Right lobe of liver (tissue), 6 donors: ENCODE measurements around the gene PJA2. TPM values are rescaled to one million over a fixed set of nuclear protein-coding genes. Genes with fewer than 3 reads are reported as not detected.
A peak's percentile ranks its signal among the peaks of the same experiment; 100 is the strongest.
"Not testable (repeated sequence)": the region's sequence is repeated elsewhere in the genome, so short reads cannot be mapped to it uniquely, and the experiment has no call there.

Source experiments
- ATAC-seq, 4 donors: fragments of 200-7000 bp; cut with Tn5 transposase; one replicate each; pipeline ENCODE4 v1.9.1; 2020; ENCODE audit warnings: mild to moderate bottlenecking in 4 of 4, moderate library complexity in 4 of 4
- DNase-seq, 3 donors: peaks; one replicate each; pipeline ENCODE4 v3.0.0-alpha.2; 2020
- H3K27ac ChIP-seq, 3 donors: fragments of 200-600 bp; one replicate each; pipeline ENCODE4 v1.8.0; 2022
- H3K27me3 ChIP-seq, 2 donors: fragments of 200-600 bp; one replicate each; pipeline ENCODE4 v1.8.0; 2022
- H3K36me3 ChIP-seq, 4 donors: fragments of 200-600 bp; sonication (generic) in 1 of 4; one replicate each; pipeline versions ENCODE4 v1.5.1 to v1.8.0; 2017 to 2022; ENCODE audit warnings: control low read depth in 1 of 4
- H3K4me1 ChIP-seq, 4 donors: fragments of 200-600 bp; sonication (generic) in 1 of 4; one replicate each; pipeline versions ENCODE4 v1.5.1 to v1.8.0; 2017 to 2022; ENCODE audit warnings: control low read depth in 1 of 4
- H3K4me3 ChIP-seq, 3 donors: fragments of 200-600 bp; one replicate each; pipeline ENCODE4 v1.8.0; 2022
- H3K9me3 ChIP-seq, 4 donors: fragments of 200-600 bp; sonication (generic) in 1 of 4; one replicate each; pipeline versions ENCODE4 v1.5.1 to v1.8.0; 2017 to 2022; ENCODE audit warnings: control low read depth in 1 of 4
- POLR2A ChIP-seq: fragments of 450-650 bp; IDR thresholded peaks from one replicate; pipeline ENCODE4 v1.6.1; 2017; ENCODE audit warnings: antibody characterized with exemption, mild to moderate bottlenecking
- WGBS: methylation state at CpG from one replicate; pipeline ENCODE4 v1.1.6; 2018; ENCODE audit warnings: low coverage, low lambda C conversion rate; ENCODE audit not compliant: insufficient coverage; ENCODE audit errors: missing lambda C conversion rate; 5-methylcytosine and 5-hydroxymethylcytosine counted together
- intact Hi-C, 2 donors: fragments of 100-400 bp; cut with DNase I; formaldehyde crosslinking; loops; one replicate each; pipeline versions ENCODE4 v1.11.2 to v1.14.1; 2022
- total RNA-seq, 6 experiments: library from RNA; depleted of rRNA in 2 of 6; stranded (reverse); fragments of >200 nt in 2 of 6; fragmentation: NEBNext Ultra II Directional in 3 of 6; extraction: Animal tissue kit (Norgen Biotek cat#: 25700) in 3 of 6; gene quantifications; one replicate each; pipeline versions ENCODE4 v1.1.0 to v1.2.4, GENCODE V29; 2016 to 2023
- TF ChIP-seq, protein P1 (sequence below), 4 donors: fragments of 200-600 bp in 3 of 4; fragments of 450-650 bp in 1 of 4; IDR thresholded peaks; one replicate each; pipeline versions ENCODE4 v1.5.1 to v1.8.0; 2016 to 2022; ENCODE audit warnings: antibody characterized with exemption in 4 of 4, mild to moderate bottlenecking in 2 of 4
- donor health status: DM: no; HTN: yes; CAD: no.
- donor health status: DM: no; HTN: no; CAD: no.
- donor health status: DM: no; HTN: no; CAD: no.
- donor health status: DM: no; HTN: yes; CAD: no.
- donor health status: DM: no; HTN: yes; CAD: no.

Gene PJA2
- total RNA-seq, 6 experiments from 2014 or later = 34.2 to 47.3 (median 40.8) TPM

DNA sequence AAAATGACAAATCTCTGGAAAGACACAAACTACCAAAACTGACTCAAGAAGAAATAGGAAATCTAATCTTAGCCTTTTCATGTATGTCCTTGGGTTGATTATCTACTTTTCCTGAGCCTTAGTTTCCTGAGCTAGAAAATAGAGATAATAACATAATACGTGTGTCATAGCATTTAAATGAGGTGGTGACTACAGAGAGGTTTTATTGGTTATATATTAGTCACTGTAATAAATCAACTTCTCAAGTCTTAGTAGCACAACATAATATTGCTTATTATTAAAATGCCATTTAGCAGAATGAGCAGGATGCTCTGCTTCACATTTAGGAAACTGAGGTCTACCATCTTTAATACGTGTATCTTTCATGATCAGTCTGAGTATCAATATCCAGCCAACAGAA lies 7.1 kb upstream of the PJA2 start:
- Histone ChIP-seq H3K4me1 (peaks cover 0 to 19% (median 3%) of the 10 kb centered on the region in 4 donors), H3K27me3 (no peaks in the 10 kb centered on the region), H3K4me3 (no peak overlapping the region), H3K9me3 (no peaks in the 10 kb centered on the region), H3K27ac (no peak overlapping the region), H3K36me3 (no peaks in the 10 kb centered on the region)
- TF ChIP-seq, protein P1, sequence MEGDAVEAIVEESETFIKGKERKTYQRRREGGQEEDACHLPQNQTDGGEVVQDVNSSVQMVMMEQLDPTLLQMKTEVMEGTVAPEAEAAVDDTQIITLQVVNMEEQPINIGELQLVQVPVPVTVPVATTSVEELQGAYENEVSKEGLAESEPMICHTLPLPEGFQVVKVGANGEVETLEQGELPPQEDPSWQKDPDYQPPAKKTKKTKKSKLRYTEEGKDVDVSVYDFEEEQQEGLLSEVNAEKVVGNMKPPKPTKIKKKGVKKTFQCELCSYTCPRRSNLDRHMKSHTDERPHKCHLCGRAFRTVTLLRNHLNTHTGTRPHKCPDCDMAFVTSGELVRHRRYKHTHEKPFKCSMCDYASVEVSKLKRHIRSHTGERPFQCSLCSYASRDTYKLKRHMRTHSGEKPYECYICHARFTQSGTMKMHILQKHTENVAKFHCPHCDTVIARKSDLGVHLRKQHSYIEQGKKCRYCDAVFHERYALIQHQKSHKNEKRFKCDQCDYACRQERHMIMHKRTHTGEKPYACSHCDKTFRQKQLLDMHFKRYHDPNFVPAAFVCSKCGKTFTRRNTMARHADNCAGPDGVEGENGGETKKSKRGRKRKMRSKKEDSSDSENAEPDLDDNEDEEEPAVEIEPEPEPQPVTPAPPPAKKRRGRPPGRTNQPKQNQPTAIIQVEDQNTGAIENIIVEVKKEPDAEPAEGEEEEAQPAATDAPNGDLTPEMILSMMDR (IDR thresholded peaks at IDR 0.05) = no peak
- TF ChIP-seq POLR2A = no peak
- WGBS = 67% methylated on average over 2 of the region's 2 CpGs
- intact Hi-C loops = no loop called here
- DNase-seq = no peak
- peak in 2 of 4 donors; percentile 26 to 30 for ATAC-seq

DNA sequence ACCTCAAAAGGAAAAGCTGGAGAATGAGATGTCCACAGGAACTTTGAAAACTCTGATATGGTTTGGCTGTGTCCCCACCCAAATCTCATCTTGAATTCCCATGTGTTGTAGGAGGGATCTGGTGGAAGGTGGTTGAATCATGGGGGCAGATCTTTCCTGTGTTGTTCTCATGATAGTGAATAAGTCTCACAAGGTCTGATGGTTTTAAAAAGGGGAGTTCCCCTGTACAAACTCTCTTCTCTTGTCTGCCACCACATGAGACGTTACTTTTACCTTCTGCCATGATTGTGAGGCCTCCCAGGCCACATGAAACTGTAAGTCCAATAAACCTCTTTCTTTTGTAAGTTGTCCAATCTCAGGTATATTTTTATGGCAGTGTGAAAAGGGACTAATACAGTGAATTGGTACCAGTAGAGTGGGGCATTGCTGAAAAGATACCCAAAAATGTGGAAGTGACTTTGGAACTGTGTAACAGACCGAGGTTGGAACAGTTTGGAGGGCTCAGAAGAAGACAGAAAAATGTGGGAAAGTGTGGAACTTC lies 4.2 kb upstream of the PJA2 start:
- H3K27ac ChIP-seq = peak overlapping the region in 2 of 3 donors; percentile 73 to 81
- H3K36me3 ChIP-seq, ATAC-seq, DNase-seq, H3K9me3 ChIP-seq, H3K27me3 ChIP-seq, H3K4me3 ChIP-seq, intact Hi-C loops: not testable (repeated sequence)
- peaks cover 0 to 26% (median 3%) of the 10 kb centered on the region in 4 donors for H3K4me1 ChIP-seq
- 75% methylated on average over 2 of the region's 2 CpGs for WGBS

DNA sequence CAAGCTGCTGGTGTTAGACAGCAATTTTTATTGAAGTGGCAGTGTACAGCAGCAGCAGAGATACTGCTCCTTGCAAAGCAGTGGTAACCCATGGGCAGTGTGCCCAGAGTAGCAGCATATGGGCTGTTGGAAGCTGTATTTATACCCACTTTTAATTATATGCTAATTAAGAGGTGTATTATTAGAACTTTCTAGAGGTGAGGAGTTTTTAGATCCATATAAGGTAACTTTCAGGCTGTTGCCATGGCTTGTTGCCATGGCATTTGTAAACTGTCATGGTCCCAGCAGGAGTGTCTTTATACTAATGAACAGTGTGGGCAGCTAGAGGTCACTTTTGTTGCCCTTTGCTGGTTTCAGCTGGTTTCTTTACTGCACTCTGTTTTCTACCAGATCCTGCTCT lies 3.7 kb upstream of the PJA2 start:
- no peaks in the 10 kb centered on the region for H3K36me3 ChIP-seq
- peak overlapping the region in 2 of 3 donors; percentile 73 to 81 for H3K27ac ChIP-seq
- H3K4me1 ChIP-seq = peaks cover 0 to 30% (median 3%) of the 10 kb centered on the region in 4 donors
- ATAC-seq (no peak), DNase-seq (no peak)
- intact Hi-C loops = no loop called here
- no peaks in the 10 kb centered on the region for H3K27me3 ChIP-seq
- no peak for TF ChIP-seq POLR2A
- TF ChIP-seq, protein P1 (IDR thresholded peaks at IDR 0.05) = no peak
- H3K4me3 ChIP-seq = no peak overlapping the region
- no peaks in the 10 kb centered on the region for H3K9me3 ChIP-seq

DNA sequence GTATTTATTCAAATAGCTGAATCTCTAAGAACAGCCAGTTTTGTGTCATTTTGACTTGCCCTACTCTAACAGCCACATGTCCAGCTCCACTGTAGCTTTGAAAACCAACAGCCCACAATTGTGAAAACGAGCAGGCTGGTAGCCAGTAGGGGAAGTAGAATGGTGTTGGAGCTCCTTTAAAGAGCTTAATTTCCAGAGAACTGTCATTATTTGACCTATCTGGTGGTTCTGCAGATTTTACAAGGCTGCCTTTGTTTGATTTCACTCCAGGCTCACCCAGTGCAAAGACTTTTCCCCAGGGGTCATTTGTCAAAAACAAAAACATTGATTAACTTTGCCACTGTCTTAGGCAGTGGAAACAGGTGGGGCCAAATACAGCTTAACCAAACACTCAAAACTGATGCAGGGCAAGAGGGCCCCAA lies 3.2 kb upstream of the PJA2 start:
- no peak overlapping the region for H3K4me3 ChIP-seq

DNA sequence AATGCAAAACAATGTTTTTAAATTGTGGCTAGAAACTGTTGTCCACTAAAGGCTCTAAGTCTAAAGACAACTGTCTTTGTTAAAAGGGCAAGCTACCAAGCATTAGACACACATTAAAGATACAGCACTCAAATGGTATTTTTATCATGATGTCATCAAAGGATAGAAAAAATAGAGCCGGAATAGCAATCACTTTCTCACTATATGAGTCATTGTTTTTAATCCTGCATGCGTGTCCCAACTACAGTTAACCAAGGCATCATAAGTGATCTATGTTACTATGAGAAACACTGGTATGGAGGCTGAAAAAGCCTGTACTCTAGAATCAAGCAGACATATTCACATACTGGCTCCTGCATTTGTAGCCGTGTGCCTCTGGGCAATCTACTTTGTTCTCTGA lies 1.9 kb upstream of the PJA2 start:
- ATAC-seq (no peak), DNase-seq (no peak)
- WGBS = 51% methylated on average over 3 of the region's 3 CpGs

More for the DNA sequence above, 3.2 kb upstream of the PJA2 start:
- no peaks in the 10 kb centered on the region for H3K9me3 ChIP-seq
- no peaks in the 10 kb centered on the region for H3K27me3 ChIP-seq
- no peaks in the 10 kb centered on the region for H3K36me3 ChIP-seq
- intact Hi-C loops = no loop called here
- ATAC-seq (no peak), DNase-seq (no peak)
- no peak for TF ChIP-seq POLR2A
- 21% methylated on average over 1 of the region's 1 CpG for WGBS
- peak overlapping the region in 2 of 3 donors; percentile 73 to 81 for H3K27ac ChIP-seq
- H3K4me1 ChIP-seq = peaks cover 0 to 34% (median 3%) of the 10 kb centered on the region in 4 donors

More for the DNA sequence above, 1.9 kb upstream of the PJA2 start:
- Histone ChIP-seq H3K27me3 (no peaks in the 10 kb centered on the region), H3K27ac (peak overlapping the region in 1 of 3 donors; percentile 97), H3K36me3 (no peaks in the 10 kb centered on the region), H3K4me1 (peaks cover 0 to 48% (median 3%) of the 10 kb centered on the region in 4 donors), H3K9me3 (no peaks in the 10 kb centered on the region), H3K4me3 (peak overlapping the region in 1 of 3 donors; percentile 49)
- TF ChIP-seq, protein P1 (IDR thresholded peaks at IDR 0.05) = no peak
- TF ChIP-seq POLR2A = no peak
- intact Hi-C loops = no loop called here
